HG02623 (cell line): ENCODE data around the gene FAM114A1.
"Not testable (repeated sequence)": the region's sequence is repeated elsewhere in the genome, so short reads cannot be mapped to it uniquely, and the experiment has no call there.

Experiments
- ATAC-seq: cut with Tn5 transposase; IDR thresholded peaks from one replicate; pipeline ENCODE4 v1.9.1; 2021; ENCODE audit warnings: moderate library complexity; ENCODE audit not compliant: unreplicated experiment

Gene FAM114A1

DNA sequence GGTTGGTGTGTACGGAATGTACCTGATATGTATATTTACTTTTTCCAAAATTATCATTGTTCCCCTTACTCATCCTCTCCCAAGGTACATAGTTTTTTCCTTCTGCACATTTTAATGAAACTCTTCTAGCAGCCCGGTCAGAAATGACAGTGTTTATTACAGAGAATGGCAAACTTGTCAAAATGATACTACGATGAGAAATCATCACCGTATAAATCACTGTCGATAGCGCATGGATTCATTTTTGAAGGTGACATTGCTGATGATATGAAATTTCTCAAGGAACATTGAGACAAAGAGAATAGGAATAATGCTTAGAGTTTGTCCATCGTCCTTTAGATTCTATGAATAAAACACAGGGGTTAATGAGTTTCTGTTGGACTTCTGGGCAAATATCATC, 30.6 kb downstream of the FAM114A1 start:
- no peak for ATAC-seq

DNA sequence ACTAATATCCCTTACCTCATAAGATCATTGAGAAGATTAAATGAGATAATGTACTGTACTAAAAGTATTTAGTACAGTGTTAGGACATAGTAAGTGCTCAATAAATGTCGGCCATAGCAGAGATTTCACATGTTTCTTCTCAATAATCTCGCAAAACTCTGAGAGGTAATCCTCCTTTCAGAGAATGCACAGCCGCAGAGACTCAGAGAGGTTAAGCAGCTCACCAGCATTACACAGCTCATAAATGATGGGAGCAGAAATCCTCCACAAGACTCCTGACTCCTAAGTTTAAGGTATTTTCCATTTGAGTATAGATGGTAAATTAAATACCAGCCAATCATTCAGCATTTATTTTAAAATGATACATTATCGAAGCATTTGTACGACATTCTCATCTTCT, 34.6 kb downstream of the FAM114A1 start:
- ATAC-seq, result no peak

GRCh38 chr4:38902695-38903094, 35.1 kb downstream of the FAM114A1 start:
- no peak for ATAC-seq

DNA sequence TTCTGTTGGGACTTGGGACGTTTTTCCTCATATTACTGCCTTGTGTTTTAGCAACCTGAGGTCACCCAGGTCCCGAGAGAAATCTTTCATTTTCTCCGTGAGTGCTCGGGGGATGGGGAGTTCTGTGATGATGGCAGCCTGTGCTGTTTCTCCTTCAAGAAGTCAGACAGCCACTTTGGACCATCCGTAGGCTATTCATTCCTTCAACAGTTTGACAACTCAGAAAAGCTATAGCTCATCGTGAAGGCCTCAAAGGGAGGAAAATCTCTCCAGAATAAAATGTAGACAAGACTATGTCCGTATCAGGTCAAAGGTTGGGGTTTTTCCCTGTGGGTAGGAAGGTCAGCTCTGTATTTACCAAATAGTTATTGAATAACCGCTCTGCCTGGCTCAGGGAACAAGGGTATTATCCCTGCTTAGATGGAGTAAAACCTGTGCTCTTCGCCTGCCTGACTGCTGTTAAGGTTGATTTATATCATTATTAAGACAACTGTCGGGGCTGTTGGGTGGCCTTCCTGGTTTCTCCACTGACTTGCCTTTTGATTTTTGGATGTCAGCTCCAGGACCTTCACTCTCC, 36.6 kb downstream of the FAM114A1 start:
- no peak for ATAC-seq

DNA sequence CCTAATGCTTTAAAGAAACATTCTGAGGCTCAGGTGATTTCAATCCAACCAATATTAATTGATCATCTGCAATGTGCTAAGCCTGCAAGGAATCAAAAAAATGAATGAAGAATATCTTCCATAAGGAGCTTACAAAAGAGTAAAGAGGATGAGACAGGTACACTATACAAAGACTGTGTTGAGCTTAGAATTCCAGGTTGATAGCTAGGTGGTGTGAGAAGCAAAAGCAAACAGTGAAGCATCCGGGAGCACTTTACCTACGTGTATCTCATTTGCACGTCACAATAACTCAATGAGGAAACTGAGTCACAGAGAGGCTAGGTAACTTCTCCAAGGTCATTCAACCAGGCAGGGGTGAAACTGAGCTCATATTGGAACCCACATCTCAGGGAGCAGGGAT, 37.1 kb downstream of the FAM114A1 start:
- no peak for ATAC-seq

DNA sequence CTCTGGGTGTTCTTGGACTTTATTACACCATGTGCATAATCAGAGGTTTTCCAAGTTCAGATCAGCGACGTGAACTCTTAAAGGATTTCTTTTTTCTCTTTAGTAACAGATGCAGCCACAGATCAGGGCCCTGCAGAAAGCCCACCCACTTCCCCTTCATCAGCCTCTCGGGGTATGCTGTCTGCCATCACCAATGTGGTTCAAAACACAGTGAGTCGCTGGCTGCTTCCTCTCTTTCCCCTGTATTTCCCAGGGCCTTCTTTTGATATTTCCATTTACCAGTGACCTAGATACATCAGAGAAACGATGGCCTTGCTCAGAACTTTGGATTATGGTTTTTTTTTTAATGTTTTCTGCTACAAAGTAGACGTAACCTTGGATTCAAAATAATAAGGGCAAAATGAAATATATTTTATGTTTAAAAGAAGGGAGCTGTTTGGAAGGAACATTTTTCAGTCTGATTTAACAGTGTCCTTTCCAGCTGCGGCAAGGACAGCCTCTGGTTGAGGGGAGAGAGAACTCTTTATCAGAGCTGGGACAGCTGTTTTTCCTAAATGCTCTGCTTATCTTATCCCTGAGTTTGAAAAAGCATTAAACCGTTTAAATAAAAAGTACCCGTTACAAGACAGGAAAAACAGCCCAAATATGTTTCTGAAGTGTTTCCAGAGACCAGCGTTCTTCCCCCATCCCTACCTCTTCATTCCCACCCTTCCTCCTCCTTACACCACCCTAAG, 38.2 kb downstream of the FAM114A1 start:
- no peak for ATAC-seq

GRCh38 chr4:38907696-38908270, 40.2 kb downstream of the FAM114A1 start:
- ATAC-seq, result no peak

- no peak for ATAC-seq
These were observed 41.4 kb downstream of the FAM114A1 start for GRCh38 chr4:38909015-38909414.

DNA sequence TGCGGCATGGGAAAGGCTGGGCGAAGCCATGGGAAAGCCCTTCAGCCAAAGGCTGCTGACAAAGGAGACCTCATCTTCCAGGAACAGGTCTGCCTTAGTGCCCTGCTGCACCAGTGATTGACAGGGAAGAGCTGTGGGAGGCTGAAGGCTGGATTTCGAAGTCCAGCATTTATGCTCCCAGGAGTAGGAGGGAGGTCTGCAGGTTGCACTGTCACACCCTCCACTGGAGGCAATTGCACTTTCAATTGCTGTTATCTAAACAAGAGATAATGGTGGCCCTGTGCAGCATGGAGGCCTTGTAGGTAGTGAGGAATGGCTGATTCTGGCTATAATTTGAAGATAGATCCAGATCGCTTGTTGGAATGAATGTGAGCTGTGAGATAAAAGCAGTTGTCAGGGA, 43.7 kb downstream of the FAM114A1 start:
- ATAC-seq, result no peak

GRCh38 chr4:38914854-38915253, 47.2 kb downstream of the FAM114A1 start:
- no peak for ATAC-seq

GRCh38 chr4:38916267-38916666, 48.7 kb downstream of the FAM114A1 start:
- ATAC-seq, result not testable (repeated sequence)

GRCh38 chr4:38917481-38918025, 49.9 kb downstream of the FAM114A1 start:
- no peak for ATAC-seq

GRCh38 chr4:38919494-38919893, 51.9 kb downstream of the FAM114A1 start:
- no peak for ATAC-seq

DNA sequence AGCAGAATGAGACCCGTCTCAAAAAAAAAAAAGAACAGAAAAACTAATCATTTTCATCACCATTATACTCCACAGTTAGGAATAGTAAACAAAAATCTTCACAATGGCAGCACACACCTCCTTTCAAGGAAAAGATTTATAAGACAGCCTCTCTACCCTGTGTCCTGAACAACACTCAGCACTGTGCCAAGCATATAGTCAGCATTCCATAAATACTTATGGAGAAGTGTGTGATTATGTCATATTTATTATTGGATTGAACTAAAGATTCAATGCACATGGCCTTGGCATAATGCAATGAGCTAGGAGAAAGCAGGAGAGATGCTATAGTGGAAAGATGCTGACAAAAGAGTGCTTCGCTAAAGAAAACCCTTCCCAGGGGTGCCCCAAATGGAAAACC, 52.6 kb downstream of the FAM114A1 start:
- ATAC-seq, result no peak

GRCh38 chr4:38920677-38921076, 53.1 kb downstream of the FAM114A1 start:
- no peak for ATAC-seq

DNA sequence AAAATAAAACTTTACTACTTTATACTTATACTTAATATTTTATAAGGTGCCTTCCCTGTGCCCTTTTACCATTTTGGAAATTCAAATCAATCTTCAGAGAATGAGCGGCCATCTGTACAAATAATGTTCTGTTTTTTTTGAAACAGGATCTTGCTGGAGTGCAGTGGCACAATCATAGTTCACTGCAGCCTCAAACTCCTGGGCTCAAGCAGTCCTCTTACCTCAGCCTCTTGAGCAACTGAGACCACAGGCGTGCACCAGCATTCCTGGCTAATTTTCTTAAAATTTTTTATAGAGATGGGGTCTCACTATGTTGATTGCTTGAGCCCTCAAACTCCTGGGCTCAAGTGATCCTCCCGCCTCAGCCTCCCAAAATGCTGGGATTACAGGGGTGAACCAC, 53.5 kb downstream of the FAM114A1 start:
- no peak for ATAC-seq

- no peak for ATAC-seq
These were observed 56.1 kb downstream of the FAM114A1 start for GRCh38 chr4:38923746-38924145.

GRCh38 chr4:38924353-38924752, 56.7 kb downstream of the FAM114A1 start:
- ATAC-seq, result no peak

DNA sequence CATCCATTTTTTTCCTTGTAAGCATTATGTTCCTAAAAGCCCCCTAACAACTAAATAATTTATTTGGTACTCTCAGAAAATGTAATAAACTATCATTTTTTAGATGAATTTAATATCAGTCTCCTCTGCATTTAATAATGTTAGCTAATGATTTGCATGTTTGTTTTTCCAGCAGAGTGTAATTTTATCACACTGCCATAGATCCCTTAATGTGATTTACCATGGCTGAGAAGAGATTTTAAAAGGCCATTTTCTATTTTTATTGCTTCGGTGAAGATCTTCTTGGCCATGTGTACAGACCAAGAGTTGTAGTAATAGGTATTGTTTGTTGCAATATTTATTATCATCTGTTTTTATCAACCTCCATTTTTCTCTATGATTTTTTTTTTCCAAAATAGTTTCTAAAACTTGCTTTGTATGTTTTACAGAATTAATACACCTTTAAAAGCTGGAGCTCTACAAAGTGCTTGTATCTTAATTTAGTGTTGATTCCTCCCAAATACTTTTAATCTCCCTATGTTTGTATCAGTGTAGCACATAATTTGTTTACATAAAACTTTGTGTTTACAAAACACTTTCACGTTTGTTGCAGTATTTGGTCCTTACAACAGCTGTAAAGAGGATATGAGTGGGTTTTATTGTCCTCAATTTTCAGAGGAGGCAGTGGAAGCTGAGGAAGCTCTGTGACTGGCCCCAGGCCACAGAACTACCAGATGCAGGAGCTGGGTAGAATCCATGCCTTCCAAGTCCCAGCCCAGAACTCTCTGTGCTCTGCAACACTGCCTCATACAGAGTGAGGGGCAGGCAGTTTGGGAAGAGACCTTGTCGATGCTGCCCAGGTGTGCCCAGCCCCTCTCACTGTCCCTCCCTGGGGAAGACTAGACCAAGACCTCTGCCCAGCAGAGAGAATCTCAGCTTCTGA, 58.1 kb downstream of the FAM114A1 start:
- no peak for ATAC-seq

- ATAC-seq, result no peak
These were observed 59.3 kb downstream of the FAM114A1 start for GRCh38 chr4:38926896-38927295.

DNA sequence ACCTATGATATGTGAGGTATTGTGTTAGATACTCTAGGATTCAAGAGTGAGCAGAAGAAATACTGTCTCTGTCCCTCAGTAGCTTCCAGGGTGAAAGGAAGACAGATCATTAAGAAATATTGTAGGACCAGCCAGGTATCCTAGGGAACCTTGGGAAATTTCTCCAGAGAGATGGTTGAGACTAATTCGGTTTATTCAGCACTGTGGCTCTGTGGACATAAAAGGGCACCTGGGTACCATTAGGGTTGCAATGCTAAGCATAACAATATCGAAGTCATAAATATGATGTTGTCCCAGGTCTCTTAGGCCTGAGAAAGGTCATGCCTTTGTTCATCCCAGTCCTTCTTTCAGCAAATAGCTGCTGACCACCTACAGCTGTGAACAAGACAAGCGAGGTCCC, 61.0 kb downstream of the FAM114A1 start:
- no peak for ATAC-seq
